Stimulated activated CD4-positive, alpha-beta T cell treated with anti-CD3 and anti-CD28 coated beads, Interleukin-15, amount 100 ng/mL, for 1 hour (primary cell): Measurements from ENCODE around the gene HDAC4.

Experiments used
- DNase-seq, 2 donors: peaks; one replicate each; pipeline ENCODE4 v3.0.0-alpha.2; 2020; ENCODE audit warnings: low read depth in 1 of 2, low spot score in 1 of 2

Gene HDAC4

DNA sequence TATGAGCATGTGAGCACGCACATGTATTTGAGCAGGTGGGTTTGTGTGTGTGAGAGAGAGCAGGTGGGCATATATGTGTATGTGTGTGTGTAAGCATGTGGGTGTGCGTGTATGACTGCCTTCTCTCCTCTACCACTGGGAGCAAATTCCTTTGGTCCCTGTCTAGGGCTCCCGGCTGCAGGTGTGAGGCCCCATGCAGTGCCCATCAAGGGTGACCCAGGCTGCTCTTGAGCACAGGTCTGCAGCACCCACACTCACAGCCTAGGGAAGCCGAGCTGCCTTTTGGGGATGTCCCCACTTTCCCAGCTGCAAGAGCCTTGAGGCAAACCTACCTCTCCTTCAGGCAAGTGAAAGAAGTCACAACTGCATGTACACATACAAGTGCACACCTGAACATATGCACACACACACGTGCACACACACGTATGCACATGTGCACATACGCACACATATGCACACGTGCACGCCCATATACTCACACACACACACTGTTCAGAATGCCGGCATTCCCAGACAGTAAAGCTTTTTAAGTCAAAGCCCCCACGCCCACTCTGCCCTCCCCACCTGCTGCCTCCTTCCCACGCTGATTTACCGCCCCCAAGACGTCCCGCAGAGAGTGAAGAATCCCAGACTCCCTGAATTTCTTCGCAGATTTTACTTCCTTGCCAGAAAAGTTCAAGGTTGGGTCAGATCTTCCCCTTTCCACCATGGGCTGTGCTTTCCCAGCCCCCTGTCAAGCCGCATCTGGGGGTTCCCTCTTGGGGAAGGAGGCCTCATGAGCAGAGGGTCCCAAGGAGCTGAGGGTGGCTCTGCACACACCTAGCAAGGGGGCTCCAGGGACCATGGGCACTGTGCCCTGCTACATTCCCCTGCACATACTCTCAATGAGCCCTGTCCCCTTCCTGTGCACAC, 382.3 kb downstream of the HDAC4 start:
- DNase-seq, result no peak

DNA sequence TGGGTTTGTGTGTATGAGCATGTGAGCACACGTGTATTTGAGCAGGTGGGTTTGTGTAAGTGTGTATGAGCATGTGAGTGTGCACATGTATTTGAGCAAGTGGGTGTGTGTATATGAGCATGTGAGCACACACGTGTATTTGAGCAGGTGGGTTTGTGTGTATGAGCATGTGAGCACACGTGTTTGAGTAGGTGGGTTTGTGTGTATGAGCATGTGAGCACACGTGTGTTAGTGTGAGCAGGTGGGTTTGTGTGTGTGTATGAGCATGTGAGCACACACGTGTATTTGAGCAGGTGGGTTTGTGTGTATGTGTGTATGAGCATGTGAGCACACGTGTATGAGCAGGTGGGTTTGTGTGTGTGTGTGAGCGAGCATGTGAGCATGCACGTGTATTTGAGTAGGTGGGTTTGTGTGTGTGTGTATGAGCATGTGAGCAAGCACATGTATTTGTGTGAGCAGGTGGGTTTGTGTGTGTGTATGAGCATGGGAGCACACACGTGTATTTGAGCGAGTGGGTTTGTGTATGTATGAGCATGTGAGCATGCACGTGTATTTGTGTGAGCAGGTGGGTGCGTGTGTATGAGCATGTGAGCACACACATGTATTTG, 383.2 kb downstream of the HDAC4 start:
- no peak for DNase-seq

DNA sequence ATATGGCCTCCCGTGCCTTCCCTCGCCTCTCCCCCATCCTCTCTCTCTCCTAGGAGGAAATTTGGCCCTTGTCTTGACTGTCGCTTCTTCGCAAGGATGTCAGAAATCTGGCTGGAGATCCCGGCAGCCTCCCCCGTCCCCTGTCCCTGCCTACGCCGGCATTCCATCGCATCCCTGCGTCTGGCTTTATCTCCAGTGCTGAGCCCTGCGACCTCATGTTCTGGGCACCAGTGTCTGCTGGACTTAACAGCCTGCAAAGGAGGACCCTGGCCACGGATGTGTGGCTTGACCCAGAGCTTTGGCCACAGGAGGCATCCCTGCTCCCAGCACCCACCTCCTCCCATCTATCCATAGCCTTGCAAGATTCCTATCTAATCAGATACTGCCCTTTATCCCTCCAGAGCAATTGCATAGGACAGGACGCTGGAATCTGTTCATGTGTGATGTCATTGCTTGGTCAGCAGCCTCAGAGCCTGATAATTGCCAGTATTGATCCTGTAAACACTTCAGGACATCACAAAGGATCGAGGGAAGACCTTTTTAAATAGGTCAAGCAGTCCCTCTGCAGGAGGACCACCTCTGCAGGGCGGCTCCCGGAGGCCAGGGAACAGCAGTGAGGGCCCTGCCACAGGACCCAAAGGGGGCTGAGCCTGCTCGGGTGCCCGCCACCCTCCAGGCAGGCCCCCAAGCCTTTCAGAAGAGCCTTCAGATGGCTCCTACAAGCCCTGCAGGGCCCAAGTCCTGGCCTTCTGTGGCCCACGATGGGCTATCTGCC, 384.7 kb downstream of the HDAC4 start:
- no peak for DNase-seq

DNA sequence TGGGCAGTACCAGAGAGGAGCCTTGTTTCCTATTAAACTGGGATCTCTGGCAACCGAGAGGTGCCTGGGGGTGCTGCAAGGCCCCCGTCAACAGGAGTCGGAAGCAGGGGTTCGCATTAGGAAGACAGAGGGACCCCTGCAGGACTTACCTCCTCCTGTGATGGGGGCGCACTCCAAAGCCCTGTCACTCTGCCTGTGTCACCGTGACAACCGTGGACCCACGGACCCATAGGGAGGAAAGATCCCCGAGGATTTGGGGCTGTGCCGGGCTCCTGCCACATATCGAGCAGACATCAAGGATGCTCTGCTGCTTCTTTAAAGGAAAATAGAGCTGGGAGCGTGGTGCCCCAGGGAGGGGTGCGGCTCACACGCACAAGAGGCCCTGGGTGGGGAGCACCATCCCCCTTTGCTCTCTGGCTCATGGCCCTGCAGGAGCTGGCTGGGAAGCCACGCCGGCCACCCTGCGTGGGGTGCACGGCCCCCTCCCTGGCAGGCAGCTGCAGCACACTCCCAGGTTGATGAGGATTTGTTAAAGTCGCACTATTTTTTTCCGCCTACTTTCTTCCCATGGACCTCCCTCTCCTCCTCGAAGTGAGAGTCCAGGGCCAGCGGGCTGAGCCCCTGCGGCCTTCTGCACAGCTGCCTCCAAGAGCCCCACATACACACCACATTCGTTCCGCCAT, 385.5 kb downstream of the HDAC4 start:
- no peak for DNase-seq

DNA sequence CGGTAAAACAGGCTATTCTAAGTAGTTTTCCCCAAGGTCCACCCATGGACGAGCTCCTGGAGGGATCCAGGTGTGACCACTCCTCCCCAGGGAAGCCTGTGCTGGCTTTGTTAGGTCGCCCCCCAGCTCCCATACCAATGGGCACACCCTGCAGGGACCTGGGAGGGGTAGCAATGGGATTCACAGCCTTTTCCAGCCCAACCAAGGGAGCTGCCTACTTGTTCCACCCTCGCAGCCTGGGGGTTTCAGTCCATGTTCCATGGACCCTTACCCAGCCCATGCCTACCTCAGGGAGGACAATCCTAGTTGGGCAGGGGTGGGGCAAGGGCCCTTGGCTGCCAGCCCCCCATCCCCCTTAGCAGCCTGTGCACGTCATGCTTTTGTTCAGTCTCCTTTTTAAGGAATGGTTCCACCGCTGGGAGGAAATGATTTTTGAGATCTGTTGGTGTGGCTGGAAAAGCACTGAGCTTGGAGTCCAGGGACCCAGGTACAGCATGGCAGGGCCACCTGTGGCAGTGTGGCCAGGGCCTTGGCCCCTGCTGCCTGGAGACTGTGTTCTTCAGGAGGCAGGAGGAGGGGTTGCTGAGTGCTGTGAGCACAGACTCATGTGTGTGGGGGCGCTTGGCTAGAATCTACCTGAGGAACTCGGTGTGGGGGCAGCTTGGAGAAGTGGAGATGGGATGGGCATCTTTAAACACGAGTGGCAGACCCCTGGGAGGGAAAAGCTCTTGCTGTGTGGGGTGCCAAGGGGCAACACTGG, 386.2 kb downstream of the HDAC4 start:
- DNase-seq, result no peak

DNA sequence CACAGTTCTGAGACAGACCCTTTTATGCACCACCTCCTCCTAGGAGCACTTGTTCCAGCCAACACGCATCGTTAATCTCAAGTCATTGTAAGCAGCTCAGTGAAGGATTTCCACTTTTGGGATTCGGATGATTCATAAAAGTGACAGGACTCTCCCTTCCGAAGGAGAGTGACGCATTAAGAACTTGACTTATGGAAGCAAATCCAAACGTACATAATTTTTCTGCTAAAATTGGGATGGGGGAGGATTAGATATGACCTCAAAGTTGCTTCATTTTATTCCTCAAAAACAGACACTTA, 387.2 kb downstream of the HDAC4 start:
- DNase-seq, result no peak

DNA sequence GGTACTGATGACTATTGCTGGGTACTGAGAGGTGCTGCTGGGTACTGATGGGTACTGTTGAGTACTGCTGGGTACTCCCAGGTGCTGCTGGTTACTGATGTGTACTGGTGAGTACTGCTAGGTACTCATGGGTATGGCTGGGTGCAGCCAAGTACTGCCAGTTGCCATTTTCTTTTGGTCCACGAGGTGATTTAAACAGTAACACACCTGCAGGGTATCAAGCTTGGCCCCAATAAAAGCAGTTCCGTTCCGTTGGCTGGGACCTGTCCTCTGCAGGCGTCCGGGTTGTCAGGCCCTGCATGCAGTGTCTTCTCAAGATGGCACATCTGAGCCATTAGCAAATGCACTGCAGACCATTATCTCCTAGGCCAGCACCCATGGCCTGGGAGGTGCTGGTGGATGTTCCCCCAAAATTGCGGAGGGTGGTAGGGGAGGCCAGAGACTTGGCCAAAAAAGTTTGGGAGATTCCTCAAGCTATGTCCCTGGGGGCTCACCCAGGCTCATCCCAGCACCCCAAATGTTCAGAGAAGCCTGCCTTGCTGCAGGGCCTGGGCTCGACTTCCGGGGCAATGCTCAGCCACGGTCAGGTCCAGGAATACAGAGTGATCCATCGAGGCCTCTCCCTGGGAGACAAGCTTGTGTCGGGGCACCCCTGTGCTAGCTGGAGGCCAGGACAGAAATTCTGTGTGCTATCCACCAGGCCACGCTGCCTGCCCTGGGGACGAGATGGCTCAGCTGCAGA, 387.7 kb downstream of the HDAC4 start:
- DNase-seq, result no peak

DNA sequence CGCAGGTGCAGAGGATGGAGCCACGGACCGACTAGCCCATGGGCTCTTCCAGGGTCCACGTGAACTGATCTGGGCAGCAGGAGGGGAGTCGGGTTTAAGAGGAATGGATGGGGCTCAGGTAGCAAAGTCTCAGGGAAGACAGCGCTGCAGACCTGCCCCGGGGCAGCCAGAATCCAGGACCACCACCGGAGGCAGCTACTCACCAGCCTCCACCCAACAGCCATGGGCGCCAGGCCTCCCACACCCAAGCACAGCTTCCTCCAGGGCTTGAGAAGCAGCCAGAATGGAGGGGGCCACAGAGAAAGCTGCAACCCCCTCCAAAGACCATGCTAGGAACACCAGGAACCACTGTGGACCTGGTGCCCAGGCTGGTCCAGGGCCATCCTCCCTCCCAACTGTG, 388.6 kb downstream of the HDAC4 start:
- DNase-seq, result no peak

DNA sequence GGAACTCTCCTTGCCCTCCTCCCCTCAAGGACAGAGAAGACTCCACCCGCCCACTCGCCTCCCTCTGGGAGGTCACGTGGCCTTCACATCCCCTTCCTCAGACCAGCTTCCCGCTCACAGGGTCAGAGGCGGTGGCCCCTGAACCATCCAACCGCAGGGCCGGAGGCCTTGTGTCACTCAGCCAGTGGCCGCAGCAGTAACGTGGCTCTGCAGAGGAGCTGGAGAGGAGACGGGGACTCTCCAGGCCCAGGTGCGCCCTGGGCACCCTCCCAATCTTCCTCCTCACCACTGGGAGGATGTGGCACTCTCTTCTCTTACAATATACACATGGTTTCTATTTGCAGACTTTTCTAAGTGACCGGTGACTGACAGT, 391.2 kb downstream of the HDAC4 start:
- no peak for DNase-seq

DNA sequence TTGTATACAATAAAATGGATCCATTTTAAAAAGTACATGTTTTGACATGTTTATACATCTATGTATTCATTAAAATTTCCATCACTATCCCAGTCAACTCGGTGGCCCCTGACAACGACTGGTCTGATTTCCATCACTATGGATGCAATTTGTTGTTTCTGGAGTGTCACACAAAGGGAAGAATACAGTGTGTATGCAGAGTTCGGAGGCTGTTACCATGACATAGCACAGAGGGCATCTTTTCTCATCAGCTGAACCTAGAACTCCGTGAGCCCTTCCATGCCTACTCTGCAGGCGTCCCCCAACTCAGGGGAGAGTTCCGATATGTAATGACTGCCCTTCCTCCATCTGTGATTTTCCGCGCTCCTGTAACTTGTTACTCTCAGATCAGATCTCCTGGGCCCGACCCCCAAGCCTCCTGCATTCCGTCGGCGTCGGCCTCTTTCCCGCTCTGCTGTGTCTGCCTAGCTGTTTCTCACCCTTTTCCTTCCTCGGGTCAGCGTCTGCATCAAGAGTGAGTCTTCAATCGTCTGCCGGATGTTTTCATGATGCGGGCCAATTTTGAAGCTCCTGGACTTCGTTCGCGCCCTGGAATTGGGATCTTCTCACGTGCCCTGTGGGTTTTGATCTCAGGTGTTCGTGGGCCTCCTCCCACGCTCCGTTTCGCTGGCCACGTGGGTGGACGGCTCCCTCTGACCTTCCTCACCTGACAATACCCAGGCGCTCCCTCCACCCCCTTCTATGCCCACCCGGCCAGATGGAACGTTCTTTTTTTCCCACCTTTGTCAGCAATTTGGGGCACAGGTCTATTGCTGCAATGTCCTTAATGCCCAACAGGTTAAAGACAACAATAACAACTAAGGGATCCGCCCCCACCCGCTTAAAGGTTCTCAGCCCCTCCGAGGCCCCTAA, 391.9 kb downstream of the HDAC4 start:
- no peak for DNase-seq

DNA sequence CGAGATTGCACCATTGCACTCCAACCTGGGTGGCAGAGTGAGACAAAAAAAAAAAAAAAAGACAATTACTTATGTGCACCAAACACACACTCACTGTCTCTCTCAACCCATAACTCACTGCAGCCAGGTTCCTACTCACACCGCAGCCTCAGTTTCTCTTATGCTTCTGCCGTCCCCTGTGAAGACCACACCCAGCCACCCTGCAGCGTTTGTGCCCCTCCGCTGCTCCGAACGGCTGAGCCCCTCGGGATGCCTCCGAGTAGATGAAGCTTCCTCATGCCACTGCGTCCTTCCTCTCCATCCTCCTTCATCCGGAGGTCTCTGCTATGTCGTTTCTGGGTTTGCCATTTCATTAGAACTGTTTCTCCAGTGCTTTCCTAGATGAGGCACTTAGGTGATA, 392.8 kb downstream of the HDAC4 start:
- no peak for DNase-seq

DNA sequence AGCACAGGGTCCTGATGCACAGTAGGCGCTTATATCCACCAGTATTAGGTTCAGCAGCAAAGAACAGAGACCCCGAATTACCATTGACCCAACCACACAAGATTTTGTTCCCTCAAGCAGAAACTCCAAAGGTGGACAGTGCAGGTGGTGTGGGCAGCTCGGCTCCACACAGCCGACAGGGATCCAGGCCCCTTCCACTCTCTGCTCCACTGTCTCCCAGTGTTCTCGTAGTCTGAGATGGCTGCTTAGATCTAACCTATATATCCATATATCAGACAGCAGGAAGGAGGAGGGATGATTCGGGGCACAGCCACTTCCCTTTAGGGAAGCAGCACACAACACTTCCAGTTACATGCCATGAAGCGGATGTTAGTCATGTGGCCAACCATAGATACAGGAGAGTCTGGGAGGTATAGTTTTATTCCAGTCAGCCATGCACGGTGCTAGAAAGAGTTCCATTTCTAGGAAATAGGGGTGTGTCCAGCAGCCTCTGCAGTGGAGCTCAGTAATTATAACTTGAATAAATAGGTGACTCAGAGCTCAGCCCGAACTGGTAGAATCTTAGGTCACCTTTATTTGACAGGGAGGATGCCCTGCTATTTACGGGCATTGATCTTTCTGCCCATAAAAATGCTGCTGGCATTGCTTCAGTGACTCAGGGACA, 394.1 kb downstream of the HDAC4 start:
- DNase-seq, result no peak

DNA sequence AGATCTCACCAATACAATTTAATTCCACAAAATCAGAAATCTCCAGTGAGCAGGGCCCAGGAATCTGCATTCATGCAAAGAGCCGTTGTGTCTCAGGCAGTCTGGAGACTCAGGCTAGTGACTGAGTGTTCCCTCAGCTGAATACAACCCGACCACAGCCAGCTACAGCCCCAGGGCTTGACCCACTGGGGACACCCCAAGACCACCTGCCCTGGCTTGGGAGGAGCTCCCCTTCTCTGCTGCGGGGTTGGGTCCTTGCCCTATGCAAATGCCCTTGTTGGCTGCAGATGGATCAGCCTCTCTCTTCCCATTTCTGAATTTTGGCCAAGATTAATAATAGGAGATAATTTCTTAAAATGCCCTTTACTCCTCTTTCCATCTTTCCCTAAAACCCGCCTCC, 395.2 kb downstream of the HDAC4 start:
- DNase-seq, result no peak

DNA sequence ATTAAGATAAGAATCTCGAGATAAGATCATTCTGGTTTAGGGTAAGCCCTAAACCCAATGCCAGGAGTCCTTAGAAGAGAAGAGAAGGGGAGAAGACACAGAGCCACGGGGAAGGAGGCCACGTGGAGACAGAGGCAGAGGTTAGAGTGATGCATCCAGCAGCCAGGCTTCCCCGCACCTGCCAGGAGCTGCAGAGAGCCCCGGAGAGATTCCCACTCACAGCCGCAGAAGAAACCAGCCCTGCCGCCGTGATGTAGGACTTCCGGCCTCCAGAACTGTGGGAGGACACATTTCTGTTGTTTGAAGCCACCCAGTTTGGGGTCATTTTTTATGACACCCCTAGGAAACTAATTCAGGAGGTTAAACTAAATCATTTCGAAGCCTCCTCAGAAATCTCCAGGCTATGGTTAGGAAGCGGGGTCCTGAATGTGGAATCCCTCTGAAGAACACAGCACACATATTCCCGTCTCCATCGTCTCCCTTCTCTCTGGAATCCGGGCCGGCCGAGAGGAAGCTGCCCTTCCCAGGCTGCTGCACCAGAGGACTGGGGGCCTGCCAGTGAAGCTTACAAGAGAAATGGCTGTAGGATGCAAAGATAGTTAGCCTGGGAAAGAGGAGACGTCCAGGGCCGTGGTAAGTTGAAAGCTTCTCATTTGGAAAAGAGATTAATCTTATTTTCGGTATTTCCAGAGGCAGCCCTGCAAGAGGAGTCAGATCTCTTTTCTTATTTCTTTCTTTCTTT, 396.4 kb downstream of the HDAC4 start:
- no peak for DNase-seq

DNA sequence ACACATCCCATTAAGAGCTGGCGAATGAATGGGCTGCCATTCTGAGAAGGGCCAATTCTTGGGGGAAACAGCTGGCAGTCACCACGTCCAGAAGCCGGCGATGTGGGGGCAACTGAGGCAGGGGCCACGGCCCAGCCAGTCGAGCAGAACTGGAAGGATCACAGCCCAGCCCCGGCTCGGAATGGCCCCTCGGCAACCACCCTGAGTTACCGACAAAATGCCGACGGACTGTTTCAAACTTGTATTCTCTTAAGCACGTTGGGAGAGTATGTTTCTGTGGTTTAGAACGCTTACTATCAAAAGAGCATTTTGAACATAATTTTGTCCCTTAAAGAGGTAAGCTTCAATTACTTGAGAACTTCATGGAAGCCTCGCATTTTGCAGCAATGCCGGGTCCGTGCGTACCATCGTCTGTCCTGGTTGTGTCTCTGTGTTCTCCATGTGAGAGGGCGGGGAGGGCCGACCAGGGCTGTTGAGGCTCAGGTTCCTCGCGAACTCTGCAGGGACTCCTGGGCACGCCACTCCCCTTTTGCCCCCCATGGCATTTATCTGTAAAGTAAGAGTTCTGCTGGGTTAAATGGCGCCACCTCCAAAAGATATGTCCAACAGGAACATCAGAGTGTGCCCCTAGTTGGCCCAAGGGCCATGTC, 397.1 kb downstream of the HDAC4 start:
- DNase-seq, result no peak

DNA sequence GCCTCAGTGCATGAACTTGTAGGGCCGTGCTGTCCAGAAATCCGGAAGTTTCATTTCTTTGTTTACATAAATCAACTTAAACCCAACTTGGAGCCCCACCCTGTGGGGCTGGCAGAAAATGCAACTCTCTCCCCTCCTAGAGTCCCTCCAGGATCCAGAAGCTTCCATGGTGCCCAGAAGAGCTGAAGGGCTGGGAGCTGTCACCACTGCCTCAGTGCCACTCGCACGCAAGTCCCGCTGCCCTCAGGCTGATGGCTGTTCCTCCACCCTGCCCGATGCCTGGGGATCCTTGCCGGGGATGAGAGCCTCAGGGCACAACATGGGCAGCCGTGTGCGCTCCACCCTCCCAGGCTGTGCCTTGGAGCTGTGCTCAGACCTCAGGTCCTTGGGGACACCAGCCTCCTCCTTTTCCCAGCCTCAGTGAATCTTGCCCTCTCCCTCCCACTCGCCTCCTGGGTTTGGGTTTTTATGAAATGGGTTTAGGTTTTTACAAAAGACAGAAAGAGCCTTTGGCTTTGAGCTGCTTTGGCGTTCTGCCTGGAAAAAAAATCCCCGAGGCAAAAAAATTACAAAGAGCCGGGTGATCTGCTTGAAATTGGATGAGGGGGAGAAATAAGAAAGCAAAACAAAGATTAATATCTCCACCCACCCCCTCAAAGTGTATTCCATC, 397.7 kb downstream of the HDAC4 start:
- DNase-seq, result no peak

DNA sequence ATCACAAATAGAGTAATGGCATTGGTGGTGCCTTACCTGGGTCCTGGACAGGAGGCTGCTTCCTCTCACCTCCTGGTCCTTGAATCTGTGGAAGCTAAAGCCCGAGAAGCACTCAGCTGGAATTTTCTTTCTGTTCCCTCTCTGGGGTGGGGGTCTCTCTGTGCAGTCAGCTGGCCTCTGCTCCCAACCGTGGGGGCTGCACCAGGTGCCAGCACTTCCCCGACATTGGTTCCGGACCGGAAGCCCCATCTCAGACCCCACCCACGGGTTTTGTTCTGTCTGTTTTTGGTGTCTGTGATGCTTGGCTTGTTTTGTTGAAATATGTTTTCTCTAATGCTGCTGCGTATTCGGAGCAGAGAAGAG, 398.2 kb downstream of the HDAC4 start:
- DNase-seq, result no peak
